WTC11 (cell line): Measurements from ENCODE around the gene NUP98. TPM values are rescaled to one million over a fixed set of nuclear protein-coding genes. Genes with fewer than 3 reads are reported as not detected.

Experiments used
- ATAC-seq: fragments of 200-7000 bp; cut with Tn5 transposase; 2 replicates; pipeline ENCODE4 v1.10.0; 2021; ENCODE audit warnings: mild to moderate bottlenecking, moderate library complexity
- CTCF ChIA-PET: fragments of 300-600 bp; sonication (Branson Sonifier 250); formaldehyde crosslinking; loops from one replicate; lab custom pipeline; 2021; ENCODE audit warnings: antibody characterized with exemption; lab: Charles Lee
- POLR2A ChIA-PET: fragments of 350-600 bp; sonication (Branson Sonifier 250); formaldehyde crosslinking; loops from one replicate; lab custom pipeline; 2021; ENCODE audit warnings: antibody characterized with exemption; lab: Charles Lee
- DNase-seq: peaks from one replicate; pipeline ENCODE4 v3.0.0; 2021; ENCODE audit warnings: low spot score
- H3K27ac Mint-ChIP-seq: 2 replicates; pipeline ENCODE4 v1.8.0; 2021; ENCODE audit warnings: mixed read lengths
- H3K27me3 Mint-ChIP-seq: 2 replicates; pipeline ENCODE4 v1.8.0; 2021; ENCODE audit warnings: low read depth, mild to moderate bottlenecking, moderate library complexity, mixed read lengths
- H3K36me3 Mint-ChIP-seq: 2 replicates; pipeline ENCODE4 v1.8.0; 2021; ENCODE audit warnings: mixed read lengths
- H3K4me1 Mint-ChIP-seq: 2 replicates; pipeline ENCODE4 v1.8.0; 2022; ENCODE audit warnings: mixed read lengths
- H3K4me3 Mint-ChIP-seq: 2 replicates; pipeline ENCODE4 v1.8.0; 2021; ENCODE audit warnings: mild to moderate bottlenecking, moderate library complexity, mixed read lengths
- H3K9me3 Mint-ChIP-seq: 2 replicates; pipeline ENCODE4 v1.8.0; 2021; ENCODE audit warnings: mixed read lengths
- ATF1 ChIP-seq: sonication (generic); formaldehyde crosslinking; IDR thresholded peaks from 2 replicates; pipeline ENCODE4 v1.8.1; 2023; ENCODE audit warnings: mild to moderate bottlenecking, moderate library complexity, missing genetic modification reagents
- ESRRA ChIP-seq: sonication (generic); formaldehyde crosslinking; IDR thresholded peaks from 2 replicates; pipeline ENCODE4 v1.8.1; 2022; ENCODE audit warnings: mild to moderate bottlenecking, missing genetic modification reagents, borderline replicate concordance
- ETV6 ChIP-seq: sonication (generic); formaldehyde crosslinking; IDR thresholded peaks from 2 replicates; pipeline ENCODE4 v1.8.1; 2022; ENCODE audit warnings: mild to moderate bottlenecking, missing genetic modification reagents
- GRHL2 ChIP-seq: fragments of 250-450 bp; sonication (Bioruptor Pico); IDR thresholded peaks from 2 replicates; pipeline ENCODE4 v1.8.0; 2022; ENCODE audit warnings: mild to moderate bottlenecking, moderate library complexity; ENCODE audit not compliant: insufficient replicate concordance, severe bottlenecking
- JAZF1 ChIP-seq: fragments of 250-450 bp; sonication (Bioruptor Pico); IDR thresholded peaks from 2 replicates; pipeline ENCODE4 v1.9.0; 2021; ENCODE audit warnings: moderate library complexity, mild to moderate bottlenecking, inconsistent platforms
- RELA ChIP-seq: sonication (generic); formaldehyde crosslinking; IDR thresholded peaks from 2 replicates; pipeline ENCODE4 v1.8.1; 2022; ENCODE audit warnings: missing genetic modification reagents, mild to moderate bottlenecking, borderline replicate concordance
- SMAD4 ChIP-seq: sonication (generic); formaldehyde crosslinking; IDR thresholded peaks from 2 replicates; pipeline ENCODE4 v1.8.0; 2022; ENCODE audit warnings: mild to moderate bottlenecking, missing genetic modification reagents
- USF2 ChIP-seq: sonication (generic); formaldehyde crosslinking; IDR thresholded peaks from 2 replicates; pipeline ENCODE4 v1.8.1; 2023; ENCODE audit warnings: mild to moderate bottlenecking, missing genetic modification reagents, moderate library complexity
- ZBTB21 ChIP-seq: sonication (generic); formaldehyde crosslinking; IDR thresholded peaks from 2 replicates; pipeline ENCODE4 v1.8.1; 2023; ENCODE audit warnings: mild to moderate bottlenecking, missing genetic modification reagents, borderline replicate concordance
- ZNF121 ChIP-seq: sonication (generic); formaldehyde crosslinking; IDR thresholded peaks from 2 replicates; pipeline ENCODE4 v1.8.0; 2023; ENCODE audit warnings: missing genetic modification reagents
- ZSCAN18 ChIP-seq: fragments of 250-450 bp; sonication (Bioruptor Pico); IDR thresholded peaks from 2 replicates; pipeline ENCODE4 v2.1.2; 2022; ENCODE audit warnings: mild to moderate bottlenecking, moderate library complexity
- total RNA-seq: library from RNA; stranded (reverse); gene quantifications from 3 replicates; pipeline ENCODE4 v1.2.3, GENCODE V29; 2021
- TF ChIP-seq, protein P1 (sequence below): sonication (generic); formaldehyde crosslinking; IDR thresholded peaks from 2 replicates; pipeline ENCODE4 v1.8.1; 2022; ENCODE audit warnings: missing genetic modification reagents, borderline replicate concordance
- TF ChIP-seq, protein P2 (sequence below): sonication (generic); formaldehyde crosslinking; IDR thresholded peaks from 2 replicates; pipeline ENCODE4 v1.8.0; 2022; ENCODE audit warnings: missing genetic modification reagents
- TF ChIP-seq, protein P3 (sequence below): sonication (generic); formaldehyde crosslinking; IDR thresholded peaks from 2 replicates; pipeline ENCODE4 v1.8.0; 2023; ENCODE audit warnings: mild to moderate bottlenecking, missing genetic modification reagents
- TF ChIP-seq, protein P4 (sequence below): fragments of 200-600 bp; IDR thresholded peaks from 2 replicates; pipeline ENCODE4 v1.8.0; 2022; ENCODE audit warnings: antibody characterized with exemption

The NUP98 gene
- total RNA-seq, 1 experiment from 2014 or later: 81.4 TPM

- TF ChIP-seq RELA (CRISPR knock-in tag) (no peak), ZSCAN18 (no peak)
- TF ChIP-seq, protein P1, sequence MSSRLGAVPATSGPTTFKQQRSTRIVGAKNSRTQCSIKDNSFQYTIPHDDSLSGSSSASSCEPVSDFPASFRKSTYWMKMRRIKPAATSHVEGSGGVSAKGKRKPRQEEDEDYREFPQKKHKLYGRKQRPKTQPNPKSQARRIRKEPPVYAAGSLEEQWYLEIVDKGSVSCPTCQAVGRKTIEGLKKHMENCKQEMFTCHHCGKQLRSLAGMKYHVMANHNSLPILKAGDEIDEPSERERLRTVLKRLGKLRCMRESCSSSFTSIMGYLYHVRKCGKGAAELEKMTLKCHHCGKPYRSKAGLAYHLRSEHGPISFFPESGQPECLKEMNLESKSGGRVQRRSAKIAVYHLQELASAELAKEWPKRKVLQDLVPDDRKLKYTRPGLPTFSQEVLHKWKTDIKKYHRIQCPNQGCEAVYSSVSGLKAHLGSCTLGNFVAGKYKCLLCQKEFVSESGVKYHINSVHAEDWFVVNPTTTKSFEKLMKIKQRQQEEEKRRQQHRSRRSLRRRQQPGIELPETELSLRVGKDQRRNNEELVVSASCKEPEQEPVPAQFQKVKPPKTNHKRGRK (CRISPR knock-in tag): no peak
These were observed 49.6 kb downstream of the NUP98 start (continued) for GRCh38 chr11:3747704-3748103.

DNA sequence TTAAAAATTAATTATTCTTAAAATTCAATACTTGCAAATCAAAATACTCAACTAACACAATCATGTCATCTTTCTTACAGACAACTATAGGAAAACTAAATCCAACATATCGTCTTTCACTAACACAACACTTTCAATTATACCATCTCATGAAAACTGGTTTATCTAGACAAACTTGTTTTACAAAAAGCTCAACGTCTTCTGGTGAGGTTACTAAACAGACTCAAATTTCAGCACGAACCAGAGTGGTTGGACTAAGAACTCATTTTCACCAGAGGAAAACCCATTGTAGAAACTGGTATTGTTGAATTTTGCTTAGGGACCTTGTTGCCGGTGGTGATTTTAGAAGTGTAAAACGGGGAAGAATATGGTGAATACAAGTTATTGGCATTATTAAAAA lies 52.2 kb downstream of the NUP98 start:
- POLR2A ChIA-PET: no interaction called here
- no peak for ATAC-seq
- Mint-ChIP-seq H3K4me3 (no peak overlapping the region), H3K27me3 (no peaks in the 10 kb centered on the region), H3K27ac (no peak overlapping the region; the same call in 1 of the 2 replicates), H3K4me1 (no peaks in the 10 kb centered on the region)
- TF ChIP-seq ZNF121 (CRISPR knock-in tag): no peak
- no peak for TF ChIP-seq GRHL2 (CRISPR knock-in tag)
- TF ChIP-seq, protein P2, sequence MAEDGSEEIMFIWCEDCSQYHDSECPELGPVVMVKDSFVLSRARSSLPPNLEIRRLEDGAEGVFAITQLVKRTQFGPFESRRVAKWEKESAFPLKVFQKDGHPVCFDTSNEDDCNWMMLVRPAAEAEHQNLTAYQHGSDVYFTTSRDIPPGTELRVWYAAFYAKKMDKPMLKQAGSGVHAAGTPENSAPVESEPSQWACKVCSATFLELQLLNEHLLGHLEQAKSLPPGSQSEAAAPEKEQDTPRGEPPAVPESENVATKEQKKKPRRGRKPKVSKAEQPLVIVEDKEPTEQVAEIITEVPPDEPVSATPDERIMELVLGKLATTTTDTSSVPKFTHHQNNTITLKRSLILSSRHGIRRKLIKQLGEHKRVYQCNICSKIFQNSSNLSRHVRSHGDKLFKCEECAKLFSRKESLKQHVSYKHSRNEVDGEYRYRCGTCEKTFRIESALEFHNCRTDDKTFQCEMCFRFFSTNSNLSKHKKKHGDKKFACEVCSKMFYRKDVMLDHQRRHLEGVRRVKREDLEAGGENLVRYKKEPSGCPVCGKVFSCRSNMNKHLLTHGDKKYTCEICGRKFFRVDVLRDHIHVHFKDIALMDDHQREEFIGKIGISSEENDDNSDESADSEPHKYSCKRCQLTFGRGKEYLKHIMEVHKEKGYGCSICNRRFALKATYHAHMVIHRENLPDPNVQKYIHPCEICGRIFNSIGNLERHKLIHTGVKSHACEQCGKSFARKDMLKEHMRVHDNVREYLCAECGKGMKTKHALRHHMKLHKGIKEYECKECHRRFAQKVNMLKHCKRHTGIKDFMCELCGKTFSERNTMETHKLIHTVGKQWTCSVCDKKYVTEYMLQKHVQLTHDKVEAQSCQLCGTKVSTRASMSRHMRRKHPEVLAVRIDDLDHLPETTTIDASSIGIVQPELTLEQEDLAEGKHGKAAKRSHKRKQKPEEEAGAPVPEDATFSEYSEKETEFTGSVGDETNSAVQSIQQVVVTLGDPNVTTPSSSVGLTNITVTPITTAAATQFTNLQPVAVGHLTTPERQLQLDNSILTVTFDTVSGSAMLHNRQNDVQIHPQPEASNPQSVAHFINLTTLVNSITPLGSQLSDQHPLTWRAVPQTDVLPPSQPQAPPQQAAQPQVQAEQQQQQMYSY: no peak
- TF ChIP-seq, protein P3, sequence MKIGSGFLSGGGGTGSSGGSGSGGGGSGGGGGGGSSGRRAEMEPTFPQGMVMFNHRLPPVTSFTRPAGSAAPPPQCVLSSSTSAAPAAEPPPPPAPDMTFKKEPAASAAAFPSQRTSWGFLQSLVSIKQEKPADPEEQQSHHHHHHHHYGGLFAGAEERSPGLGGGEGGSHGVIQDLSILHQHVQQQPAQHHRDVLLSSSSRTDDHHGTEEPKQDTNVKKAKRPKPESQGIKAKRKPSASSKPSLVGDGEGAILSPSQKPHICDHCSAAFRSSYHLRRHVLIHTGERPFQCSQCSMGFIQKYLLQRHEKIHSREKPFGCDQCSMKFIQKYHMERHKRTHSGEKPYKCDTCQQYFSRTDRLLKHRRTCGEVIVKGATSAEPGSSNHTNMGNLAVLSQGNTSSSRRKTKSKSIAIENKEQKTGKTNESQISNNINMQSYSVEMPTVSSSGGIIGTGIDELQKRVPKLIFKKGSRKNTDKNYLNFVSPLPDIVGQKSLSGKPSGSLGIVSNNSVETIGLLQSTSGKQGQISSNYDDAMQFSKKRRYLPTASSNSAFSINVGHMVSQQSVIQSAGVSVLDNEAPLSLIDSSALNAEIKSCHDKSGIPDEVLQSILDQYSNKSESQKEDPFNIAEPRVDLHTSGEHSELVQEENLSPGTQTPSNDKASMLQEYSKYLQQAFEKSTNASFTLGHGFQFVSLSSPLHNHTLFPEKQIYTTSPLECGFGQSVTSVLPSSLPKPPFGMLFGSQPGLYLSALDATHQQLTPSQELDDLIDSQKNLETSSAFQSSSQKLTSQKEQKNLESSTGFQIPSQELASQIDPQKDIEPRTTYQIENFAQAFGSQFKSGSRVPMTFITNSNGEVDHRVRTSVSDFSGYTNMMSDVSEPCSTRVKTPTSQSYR: no peak
- TF ChIP-seq ESRRA: no peak
- no peak for TF ChIP-seq ATF1 (CRISPR knock-in tag)
- TF ChIP-seq USF2 (CRISPR knock-in tag): no peak
- TF ChIP-seq SMAD4 (CRISPR knock-in tag): no peak
- TF ChIP-seq, all 79 proteins: peak for 0
- Mint-ChIP-seq H3K9me3 (no peaks in the 10 kb centered on the region), H3K36me3 (peaks cover 59% of the 10 kb centered on the region)
- CTCF ChIA-PET: no interaction called here
- no peak for DNase-seq

DNA sequence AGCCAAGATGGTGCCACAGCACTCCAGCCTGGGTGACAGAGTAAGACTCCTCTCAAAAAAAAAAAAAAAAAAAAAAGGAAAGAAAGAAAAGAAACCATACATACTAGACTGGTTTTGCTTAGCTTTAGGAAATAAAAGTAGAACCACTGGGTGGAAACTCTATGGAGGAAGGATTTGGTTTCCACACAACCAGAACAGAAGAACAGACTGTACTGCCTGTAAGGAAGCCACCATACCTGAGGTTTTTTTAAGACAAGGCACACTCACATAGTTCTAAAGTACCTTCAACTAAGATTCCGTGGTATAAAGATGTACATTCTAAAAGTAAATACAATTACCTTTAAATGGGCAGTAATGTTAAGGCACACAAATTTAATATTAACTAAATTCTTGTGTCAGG lies 58.6 kb downstream of the NUP98 start:
- DNase-seq: no peak
- H3K27me3 Mint-ChIP-seq: no peaks in the 10 kb centered on the region
- no peak for ATAC-seq
- ChIA-PET CTCF (interaction anchor here (0.6 kb wide), 1 partner anchor 1547 kb away, joined by 3 read pairs; no protein-coding TSS in a partner anchor), POLR2A (interaction anchor here (0.6 kb wide), 1 partner anchor 334 kb away, joined by 3 read pairs; no protein-coding TSS in a partner anchor)
- no peaks in the 10 kb centered on the region for H3K4me1 Mint-ChIP-seq
- no peak overlapping the region for H3K4me3 Mint-ChIP-seq
- no peaks in the 10 kb centered on the region for H3K9me3 Mint-ChIP-seq
- H3K36me3 Mint-ChIP-seq: peaks cover 63% of the 10 kb centered on the region
- no peak overlapping the region for H3K27ac Mint-ChIP-seq
- TF ChIP-seq SMAD4 (CRISPR knock-in tag): no peak
- TF ChIP-seq, protein P2: no peak
- TF ChIP-seq, protein P4, sequence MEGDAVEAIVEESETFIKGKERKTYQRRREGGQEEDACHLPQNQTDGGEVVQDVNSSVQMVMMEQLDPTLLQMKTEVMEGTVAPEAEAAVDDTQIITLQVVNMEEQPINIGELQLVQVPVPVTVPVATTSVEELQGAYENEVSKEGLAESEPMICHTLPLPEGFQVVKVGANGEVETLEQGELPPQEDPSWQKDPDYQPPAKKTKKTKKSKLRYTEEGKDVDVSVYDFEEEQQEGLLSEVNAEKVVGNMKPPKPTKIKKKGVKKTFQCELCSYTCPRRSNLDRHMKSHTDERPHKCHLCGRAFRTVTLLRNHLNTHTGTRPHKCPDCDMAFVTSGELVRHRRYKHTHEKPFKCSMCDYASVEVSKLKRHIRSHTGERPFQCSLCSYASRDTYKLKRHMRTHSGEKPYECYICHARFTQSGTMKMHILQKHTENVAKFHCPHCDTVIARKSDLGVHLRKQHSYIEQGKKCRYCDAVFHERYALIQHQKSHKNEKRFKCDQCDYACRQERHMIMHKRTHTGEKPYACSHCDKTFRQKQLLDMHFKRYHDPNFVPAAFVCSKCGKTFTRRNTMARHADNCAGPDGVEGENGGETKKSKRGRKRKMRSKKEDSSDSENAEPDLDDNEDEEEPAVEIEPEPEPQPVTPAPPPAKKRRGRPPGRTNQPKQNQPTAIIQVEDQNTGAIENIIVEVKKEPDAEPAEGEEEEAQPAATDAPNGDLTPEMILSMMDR: no peak
- no peak for TF ChIP-seq ZBTB21 (CRISPR knock-in tag)
- TF ChIP-seq JAZF1 (CRISPR knock-in tag): no peak
- no peak for TF ChIP-seq ETV6 (CRISPR knock-in tag)
